HG03460 (cell line): ENCODE measurements around the gene HIC1.

ENCODE experiments used
- ATAC-seq: cut with Tn5 transposase; IDR thresholded peaks from one replicate; pipeline ENCODE4 v1.9.1; 2021; ENCODE audit not compliant: unreplicated experiment

HIC1 gene

DNA sequence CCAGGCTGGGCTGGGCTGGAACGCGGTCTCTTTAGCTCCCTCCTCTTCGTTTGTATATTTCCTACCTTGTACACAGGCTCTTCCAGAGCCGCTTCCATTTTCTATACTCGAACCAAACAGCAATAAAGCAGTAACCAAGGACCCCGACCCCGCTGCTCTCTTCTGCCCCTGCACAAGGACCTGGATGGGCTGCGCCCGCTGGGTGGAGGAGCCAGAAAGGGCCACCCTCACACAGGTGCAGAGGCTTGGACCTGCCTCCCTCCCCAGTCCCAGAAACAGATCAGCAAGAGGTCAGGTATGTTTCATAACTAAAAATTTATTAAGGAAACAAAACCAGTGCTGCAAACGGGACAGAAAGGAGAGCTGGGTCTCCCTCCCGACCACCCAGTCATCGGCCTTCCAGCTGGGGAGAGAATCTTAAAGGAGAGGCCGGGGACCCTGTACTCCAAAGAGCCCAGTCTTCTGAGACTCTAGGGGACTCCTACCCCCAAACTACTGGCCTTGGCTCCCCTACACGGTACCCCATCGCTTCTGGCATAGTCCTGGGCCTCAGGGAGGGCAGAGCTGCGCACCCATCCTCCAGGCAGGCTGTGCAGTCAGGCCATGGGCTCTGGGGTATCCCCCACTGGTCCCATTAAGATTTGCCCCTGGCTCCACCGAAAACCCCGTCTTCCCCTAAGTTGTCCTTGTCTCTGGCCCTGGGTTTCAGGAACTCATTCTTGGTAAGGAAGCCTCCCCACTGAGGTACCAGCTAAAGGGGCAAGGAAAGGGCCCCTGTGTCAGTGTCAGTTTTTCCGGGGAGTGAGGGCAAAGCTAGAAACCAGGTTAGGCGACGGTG, 4.9 kb downstream of the HIC1 start:
- no peak for ATAC-seq

DNA sequence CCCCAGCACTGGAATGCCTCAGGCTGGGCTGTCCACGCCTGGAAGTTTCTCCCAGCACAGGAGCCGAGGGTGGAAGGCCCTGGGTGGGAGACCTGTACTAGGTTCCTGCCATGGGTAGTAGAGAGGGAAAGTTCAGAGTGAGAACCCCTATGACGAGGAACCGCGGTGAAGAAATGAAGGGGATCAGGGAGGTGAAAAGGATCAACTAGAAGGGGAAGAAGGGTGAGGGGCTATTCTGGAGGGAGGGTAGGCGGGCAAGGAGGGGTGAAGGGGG, 5.4 kb downstream of the HIC1 start:
- no peak for ATAC-seq

DNA sequence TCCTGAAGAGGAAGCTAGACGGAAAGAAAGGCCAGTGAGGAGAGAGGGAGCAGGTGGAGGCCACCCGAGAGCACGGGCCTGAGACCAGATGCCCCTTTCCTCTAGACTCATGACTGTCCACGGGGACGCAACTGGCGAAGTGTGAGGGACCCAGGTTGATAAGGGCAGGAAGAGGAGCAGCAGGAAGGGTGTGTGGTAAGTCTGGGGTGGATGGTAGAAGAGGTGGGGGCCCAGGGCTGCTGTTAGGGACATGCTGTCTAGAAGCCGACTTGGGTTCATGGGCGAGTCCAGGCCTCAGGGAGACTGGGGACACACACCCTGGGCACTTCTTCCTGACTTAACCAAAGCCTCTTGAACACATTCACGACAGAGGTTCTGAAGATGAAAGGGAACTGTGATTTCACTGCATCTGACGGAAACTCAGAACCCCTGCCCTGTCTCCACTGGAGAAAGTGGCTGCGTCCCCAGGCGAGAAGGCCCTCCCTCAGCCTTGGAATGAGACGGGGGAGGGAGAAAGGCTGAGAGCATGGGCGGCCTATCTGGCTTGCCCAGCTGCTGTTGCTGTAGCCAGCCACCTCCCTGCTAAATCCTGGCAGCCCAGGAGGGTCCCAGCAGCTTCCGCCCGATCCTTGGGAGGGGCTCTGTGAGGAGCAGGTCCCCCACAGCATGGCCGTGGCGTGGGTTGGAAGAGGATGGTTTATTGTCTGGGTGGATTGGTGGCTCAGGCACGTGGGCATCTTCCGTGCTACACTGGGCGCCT, 6.0 kb downstream of the HIC1 start:
- no peak for ATAC-seq

DNA sequence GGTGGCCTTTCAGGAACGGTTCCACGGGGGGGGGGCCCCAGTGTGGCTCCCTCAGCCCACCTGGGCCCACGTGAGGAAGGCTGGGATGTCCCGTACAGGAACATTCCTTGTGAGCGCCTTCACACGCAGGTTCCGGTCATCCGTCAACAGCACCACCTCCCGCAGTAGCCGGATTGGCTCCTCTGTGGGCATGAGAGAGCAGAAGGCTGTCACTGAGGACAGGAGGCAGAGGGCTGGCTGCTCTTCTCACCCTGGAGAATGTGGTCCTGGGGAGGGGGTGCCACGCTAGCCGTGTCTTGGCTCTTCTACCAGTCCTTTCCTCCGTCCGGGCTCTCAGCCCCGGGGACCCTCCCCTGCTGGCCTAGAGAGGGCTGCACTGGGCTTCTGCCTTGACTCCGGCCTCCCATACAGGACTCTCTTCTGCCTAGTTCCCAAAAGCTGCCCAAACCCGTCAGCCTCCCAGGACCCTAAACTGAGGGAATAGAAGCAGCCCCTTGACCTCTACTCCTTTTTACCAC, 6.6 kb downstream of the HIC1 start:
- no peak for ATAC-seq

DNA sequence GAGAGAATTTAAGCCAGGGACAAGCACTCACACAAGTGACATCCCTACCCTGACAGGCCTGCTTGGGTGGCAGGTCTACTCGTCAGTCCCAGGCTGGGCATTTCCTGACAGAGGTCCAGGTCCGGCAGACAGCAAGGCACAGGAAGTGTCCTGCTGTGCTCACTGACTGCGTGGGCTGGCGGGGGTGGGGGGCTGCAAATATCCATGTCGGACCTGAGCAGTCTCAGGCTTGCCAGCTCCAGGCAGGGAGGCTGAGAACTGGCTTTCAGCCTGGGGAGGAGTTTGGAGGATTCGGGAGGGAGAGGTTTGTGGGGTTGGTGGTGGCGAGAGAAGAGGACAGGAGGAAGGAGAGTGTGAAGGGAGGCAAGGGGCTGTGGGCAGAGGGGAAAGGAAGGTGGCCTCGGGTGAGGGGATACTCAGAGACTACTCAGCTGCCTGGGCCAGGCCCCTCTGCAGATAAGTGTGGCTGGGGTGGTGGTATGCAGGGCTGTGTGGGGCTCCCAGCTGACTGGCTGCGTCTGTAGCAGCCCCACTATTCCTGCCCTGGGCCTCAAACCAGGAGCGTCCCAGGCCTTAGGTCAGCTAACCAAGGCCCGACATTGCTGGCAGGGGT, 7.8 kb downstream of the HIC1 start:
- no peak for ATAC-seq

DNA sequence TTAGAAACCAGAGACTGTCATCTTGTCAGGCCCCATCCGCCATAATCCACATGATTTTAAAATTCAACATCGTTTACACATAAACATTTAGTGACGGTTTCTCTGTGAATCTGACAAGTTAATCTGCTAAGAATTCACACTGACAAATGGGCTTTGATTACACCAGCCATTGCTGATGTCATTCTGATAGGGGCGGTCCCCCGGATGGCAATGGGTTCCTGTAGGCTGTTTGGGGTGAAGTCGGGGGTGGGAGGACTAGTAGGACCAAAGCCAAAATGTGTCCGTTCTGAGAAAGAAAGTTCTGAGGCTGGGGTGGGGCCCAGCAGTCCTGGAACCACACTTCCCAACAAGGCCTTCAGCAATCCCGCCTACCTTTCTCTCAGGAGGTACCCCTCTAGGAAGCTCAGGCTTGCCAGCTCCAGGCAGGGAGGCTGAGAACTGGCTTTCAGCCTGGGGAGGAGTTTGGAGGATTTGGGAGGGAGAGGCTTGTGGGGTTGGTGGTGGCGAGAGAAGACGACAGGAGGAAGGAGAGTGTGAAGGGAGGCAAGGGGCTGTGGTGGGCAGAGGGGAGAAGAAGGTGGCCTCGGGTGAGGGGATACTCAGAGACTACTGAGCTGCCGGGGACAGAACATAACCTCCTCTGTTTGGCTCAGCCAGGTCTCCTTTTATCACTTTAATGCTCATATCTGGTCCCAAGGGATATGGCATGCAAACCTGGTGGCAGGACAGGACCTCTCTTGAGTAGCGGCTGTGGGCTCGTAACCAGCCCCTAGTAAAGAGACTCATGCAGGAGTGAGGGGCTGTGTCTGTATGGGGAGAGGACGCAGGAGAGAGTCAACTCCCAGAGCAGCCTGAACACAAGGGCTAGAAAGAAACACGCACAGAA, 8.6 kb downstream of the HIC1 start:
- no peak for ATAC-seq

DNA sequence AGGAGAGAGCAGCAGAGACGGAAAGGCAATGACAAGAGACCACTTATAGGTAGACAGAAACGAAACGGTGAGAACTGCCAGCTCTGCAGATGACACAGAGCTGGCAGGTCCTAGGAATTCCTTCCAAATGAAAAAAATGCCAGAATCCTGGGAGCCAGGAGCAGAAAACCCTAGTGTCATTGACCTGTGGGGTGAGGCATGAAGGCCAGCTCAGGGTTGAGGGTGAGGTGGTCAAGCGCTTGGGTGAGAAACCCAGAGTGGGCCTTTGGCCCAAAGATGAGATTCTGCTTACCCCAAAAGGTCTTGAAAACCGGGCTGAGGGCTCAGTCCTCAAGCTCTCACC, 9.2 kb downstream of the HIC1 start:
- ATAC-seq, result no peak

DNA sequence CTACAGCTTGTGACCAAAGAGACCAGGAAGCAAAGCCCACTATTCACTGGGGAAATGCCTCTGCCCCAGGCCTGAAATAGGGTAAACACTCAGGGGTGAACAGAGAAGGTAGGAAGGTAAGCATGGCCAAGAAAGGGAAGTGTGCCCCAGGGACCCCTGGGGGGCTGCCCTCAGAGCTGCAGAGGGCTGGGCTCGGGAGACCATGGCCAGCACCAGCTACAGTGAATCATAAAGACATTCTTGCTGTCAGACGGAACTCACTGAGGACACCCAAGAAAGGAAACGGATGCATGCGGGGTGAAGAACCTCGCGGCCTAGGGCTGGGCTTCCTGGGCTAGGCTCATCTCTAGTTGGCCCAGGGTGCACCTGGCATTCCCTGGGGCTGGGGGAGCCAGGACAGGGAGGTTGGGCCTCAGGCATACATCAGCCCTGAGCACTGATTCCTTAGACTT, 9.6 kb downstream of the HIC1 start:
- no peak for ATAC-seq

DNA sequence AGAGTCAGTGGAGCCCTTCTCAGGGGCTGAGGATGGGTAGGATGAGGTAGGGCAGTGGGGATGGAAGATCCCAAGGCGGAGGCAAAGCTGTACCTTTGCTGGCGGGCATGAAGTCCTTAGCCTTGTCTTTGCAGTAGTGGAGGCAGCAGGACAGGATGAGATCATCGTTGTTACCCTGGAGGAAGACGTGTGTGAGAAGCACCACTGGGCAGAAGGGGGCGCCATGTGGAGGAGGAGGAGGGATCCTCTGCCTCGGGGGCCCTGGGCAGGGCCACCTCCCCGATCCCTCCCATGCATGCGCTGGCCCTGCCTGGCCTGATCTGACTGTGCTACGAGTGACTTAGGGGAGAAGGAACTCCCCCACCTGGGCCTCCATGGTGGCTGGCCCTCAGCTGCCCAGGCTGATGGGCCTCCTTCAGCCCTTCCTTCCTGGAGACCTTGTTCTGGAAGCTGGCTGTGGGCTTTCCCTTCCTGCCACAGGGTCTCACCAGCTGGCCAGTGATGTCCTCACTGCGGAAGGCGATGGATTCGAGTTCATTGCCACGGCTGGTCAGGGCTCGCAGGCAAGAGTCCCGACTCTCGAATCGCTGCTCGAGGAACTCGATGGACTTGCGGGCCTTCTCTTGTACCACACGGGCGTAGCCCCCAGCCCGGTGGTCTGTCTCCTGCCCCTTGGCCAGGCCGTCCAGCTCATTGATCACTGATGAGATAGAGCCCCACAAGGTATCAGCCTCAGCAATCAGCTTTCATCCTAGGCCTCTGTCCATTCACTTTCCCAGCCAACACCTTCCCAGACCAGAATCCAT, 10.3 kb downstream of the HIC1 start:
- no peak for ATAC-seq

DNA sequence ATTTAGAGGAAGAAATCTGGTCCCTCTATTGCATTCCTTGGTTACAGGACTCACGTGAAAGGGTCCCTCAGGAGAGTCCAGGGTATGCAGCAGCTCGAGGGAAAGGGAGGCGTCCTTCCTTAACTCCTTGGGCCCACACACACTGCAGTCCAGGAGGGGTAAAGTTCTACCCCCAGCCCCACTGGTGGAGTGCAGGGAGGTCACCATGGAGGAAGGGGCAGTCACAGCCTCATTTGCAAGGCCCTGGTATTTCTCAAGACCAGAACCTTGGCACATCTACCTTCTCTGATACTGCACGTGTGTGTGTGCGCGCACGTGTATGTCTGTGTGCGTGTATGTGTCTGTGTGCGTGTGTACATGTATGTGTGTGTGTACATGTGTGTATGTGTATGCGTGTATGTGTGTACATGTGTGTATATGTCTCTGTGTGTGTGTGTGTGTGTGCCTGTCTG, 11.1 kb downstream of the HIC1 start:
- no peak for ATAC-seq

DNA sequence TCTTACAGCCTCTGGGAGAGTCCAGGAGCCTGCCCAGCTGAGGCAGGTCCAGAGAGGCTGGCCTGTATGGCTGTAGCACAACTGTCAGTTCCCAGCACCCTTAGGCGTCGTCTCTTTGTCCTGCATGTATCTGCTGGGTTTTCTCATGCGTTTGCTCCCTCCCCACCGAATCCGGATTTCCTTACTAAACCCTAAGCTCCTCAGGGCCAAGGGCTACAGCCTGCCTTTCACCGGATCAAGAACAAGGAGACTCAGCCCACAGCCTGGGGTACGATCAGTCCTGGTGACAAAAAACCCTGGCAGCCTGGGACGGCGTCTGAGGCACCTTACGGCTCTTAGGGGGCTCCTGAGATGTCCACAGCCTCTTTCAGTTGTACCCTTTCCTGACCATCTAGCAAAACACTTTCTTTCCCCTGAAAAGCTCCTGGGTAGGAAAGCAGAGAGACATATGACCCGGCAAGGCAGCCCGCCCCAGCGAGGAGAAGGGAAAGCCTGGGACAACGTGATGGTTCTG, 12.2 kb downstream of the HIC1 start:
- ATAC-seq, result no peak

DNA sequence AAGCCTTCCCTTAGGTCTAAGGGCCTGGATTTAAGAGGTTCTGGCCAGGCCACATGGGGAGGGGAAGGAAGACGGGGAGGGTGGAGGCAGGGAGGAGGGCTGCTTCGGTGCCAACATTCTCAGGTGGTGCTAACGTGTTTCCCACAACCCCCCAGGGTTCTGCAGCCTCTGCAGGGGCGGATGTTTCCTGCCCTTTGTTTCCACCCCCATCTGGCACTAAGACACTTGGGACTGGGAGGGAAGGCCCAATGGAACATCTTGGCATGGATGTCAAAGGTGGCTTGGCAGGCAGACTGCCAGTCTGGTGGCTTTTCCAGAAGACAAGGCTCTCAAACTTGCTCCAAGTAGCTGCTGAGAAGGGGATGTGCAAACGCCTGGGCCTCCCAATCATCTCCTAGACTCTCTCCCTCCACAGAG, 12.7 kb downstream of the HIC1 start:
- ATAC-seq, result no peak

DNA sequence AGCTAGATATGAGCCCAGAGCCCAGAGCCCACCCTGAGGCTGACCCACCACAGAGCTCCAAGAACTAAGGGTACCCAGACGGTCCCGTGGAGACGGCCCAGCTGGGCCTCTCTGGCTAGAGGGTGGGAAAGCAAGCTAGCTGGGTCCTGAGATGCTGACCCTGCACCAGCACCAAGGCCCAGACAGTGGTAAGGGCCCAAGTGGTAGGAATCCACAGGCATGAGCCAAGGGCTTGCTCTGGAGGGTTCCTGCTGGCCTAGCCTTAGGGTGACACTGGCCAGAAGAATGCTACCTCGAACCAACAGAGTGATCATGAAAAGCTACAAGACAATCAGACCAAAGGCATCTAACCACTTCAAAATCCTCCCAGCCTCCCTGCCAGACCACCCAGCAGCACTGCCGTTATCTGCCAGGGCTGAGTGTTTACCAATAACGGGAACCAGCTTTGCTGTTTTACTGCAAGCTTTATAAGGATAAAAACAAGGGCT, 13.2 kb downstream of the HIC1 start:
- no peak for ATAC-seq

DNA sequence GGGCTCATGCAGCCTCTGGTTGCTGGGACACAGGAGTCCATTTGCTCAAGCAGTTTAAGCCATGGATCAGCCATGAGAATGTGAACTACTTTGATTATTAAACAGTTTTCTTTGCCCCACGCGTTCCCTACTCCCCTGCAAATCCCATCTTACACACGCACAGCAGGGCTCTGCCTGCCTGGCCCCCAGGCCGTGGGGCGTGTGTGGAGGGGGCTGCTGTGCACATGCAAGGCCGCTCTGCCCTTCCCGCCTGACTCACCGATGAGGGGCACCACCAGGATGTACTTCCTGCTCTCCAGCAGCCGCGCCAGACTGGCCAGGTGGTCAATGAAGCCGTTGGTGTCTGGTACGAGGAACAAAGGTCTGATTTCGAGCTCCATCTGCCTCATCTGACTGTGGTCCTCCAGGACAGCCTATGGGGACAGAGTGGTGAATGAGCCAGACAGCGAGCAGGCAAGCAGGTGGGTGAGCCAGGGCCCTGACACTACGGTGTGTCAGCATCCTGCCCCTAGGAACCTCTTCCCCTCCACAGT, 13.7 kb downstream of the HIC1 start:
- no peak for ATAC-seq

DNA sequence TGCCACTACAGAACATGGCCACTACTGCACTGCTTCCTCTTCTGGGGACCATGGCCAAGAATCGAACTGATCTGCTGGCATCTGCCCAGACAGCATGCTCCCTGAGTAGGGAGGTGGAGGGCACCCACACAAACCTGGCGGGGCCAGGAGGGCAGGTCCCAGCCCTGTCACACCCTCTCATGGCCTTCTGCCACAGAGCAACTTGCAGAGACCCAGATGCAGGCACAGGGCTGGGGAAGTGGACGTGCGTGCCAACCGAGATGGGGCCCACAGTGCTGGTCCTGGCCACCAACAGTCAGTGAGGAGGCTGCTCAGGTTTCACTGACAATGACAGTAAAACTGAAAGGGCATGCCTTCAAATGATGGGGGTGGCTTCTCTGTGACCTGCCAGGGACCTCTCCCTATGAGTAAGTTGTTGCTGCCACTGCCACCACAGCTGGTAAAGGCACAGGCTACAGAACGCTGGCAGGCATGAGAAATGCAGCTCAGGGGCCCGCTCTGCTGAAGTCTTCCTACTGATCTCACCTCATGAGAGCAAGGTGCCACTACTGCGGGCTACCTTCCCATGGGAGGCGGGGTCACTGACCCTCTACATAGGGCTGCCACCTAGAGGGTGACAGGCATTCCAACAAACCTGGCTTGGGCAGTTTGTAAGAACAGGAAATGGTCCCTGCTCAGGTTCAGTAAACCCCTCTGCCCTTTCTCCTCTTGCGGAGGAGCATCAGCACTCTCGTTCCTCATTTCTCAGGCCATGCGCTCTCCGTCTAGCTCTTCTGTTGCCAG, 15.5 kb downstream of the HIC1 start:
- ATAC-seq, result peak; percentile 86

DNA sequence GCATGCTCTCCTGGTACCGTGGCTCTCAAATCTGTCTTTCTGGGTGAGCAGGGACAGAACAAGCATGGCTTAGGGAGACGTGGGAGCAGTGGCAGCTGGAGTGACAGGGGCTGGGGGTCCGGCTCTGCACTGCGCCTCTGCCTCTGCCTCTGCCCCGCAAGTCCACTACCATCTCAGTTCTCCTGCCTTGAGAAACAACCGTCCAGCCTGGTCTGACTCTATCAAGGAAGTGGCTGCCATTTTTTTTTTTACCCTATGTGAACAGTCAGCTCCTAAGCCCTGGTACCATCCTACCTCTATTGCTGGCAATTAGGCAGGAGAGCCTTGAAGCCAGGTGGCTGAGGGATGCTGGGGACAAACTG, 16.1 kb downstream of the HIC1 start:
- no peak for ATAC-seq

DNA sequence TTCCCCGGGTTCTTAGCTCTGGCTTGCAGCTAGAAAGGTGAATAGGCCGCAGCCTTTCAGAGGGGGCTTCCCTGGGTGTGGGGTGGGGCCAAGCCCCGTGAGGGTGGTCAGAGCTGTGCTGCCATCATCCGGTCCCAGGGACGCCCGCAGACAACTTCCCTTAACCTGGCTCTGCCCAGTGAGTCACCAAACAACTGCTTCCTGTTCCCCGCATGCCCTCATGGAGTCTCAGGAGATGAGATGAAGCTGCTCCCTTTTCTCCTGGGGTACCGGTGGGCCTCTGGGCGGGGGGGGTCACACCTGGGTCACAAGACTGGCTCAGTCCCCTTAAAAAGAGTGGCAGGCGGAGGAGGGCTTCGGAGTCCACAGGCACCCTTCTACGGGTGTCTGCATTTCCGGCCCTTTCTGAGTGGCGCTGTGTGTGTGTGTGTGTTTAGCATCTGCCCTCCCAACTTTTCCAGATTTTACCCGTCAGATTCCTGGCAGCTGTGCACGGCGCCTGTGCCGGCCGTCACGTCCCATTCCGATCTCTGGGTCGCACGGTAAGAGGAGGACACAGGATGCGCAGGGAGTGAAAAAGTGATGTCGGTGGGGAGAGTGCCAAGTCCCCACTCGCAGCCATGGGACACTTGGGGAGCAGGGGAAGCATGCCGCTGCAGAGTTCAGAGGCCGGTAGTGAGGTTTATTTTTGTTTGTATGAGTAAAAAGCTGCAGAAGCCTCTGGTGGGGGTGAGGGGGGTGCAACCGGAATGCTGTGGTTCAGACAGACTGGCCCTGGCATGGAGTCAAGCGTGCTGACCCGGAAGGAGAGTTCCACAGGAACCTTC, 16.8 kb downstream of the HIC1 start:
- ATAC-seq, result no peak

DNA sequence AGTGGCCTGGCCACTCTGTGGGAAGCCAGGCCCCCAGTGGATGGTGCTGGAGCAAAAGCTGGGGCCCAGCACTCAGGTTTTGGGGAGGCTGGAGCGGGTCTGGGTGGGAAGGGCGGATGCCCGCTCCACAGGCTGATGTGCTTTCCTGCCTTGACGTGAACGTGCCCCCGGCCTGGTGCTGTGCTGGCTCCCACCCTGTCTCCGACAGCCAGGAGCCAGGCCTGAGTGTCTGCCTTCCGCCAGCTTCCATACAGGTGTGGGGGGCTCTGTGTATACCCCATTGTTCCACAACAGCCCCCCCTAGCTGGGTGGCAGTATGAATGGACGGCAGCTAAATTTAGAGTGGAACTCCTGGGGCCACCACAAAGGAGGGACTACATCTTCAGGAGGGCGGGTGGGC, 20.0 kb downstream of the HIC1 start:
- ATAC-seq, result no peak
